ENCODE data around the gene NRF1. TPM values are rescaled to one million over a fixed set of nuclear protein-coding genes. Genes with fewer than 3 reads are reported as not detected.

NRF1 gene
- total RNA-seq, 1 donor: 14.0 TPM

Small RNA genes lying within 50 kb of the gene (small RNA-seq; reads per million reads assigned to genes)
- gene MIR182 (35.4 reads per million, percentile 96 among the genes with 10 or more reads in this experiment), gene MIR183 (16.7 reads per million, percentile 95 among the genes with 10 or more reads in this experiment), gene MIR96 (not detected)

Other genes starting within 250 kb of the NRF1 start
- gene STRIP2, start 177.3 kb upstream of the NRF1 start, total RNA-seq (ENCODE audit: low replicate concordance): 2.5 and 6.9 TPM in 2 replicates
- gene SMKR1, start 109.2 kb upstream of the NRF1 start, total RNA-seq (ENCODE audit: low replicate concordance): 0.65 and 0.72 TPM in 2 replicates